ENCODE data around the gene FSTL4. TPM values are rescaled to one million over a fixed set of nuclear protein-coding genes. Genes with fewer than 3 reads are reported as not detected.

The FSTL4 gene
- total and polyA plus RNA-seq, 2 of the 4 experiments (the other 2 are of a cell fraction): 0.18 TPM; not detected in 1

DNA sequence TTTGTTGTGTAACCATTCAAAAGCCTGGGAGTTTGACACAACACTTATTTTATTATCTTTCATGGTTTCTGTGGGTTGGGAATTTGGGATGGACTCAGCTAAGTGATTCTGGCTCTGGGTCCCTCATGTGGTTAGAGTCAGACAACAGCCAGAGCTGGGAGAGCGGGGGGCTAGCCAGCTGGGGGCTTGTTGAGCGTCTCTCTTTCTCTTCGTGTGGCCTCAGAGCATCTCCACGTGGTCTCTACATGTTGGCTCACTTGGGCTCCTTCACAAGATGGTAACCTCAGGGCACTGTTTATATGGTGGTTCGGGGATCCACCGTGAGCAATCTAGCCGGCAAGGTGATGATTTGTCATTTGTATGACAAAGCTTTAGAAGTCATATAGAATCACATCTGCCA, 73.6 kb downstream of the FSTL4 start:
- Histone ChIP-seq H3K79me1 (ENCODE audit: low read depth in 1 of 2, low read length in 2 of 2) (no peaks in the 10 kb centered on the region), H3K14ac (replicated peaks; ENCODE audit: low read depth, low read length) (no peak overlapping the region), H3K4me1 (ENCODE audit: control insufficient read depth, insufficient read depth, low read length) (no peaks in the 10 kb centered on the region), H2BK20ac (ENCODE audit: low read depth, low read length) (no peak overlapping the region), H3K4me2 (ENCODE audit: low read depth, low read length) (no peak overlapping the region), H2BK15ac (ENCODE audit: low read depth, low read length) (no peak overlapping the region), H3K23ac (ENCODE audit: low read depth, low read length) (no peak overlapping the region), H3K4me3 (ENCODE audit: insufficient read depth, low read depth, low read length) (no peak overlapping the region), H3K27ac (ENCODE audit: insufficient read depth, low read length) (no peak overlapping the region), H2AFZ (replicated peaks; ENCODE audit: low read length, poor library complexity) (no peak overlapping the region), H3K9me1 (ENCODE audit: insufficient read depth, low read length) (no peaks in the 10 kb centered on the region), H2AK9ac (replicated peaks; ENCODE audit: low read depth, low read length, poor library complexity) (no peak overlapping the region), H3K9me3 (ENCODE audit: control insufficient read depth, insufficient read depth, low read length) (no peaks in the 10 kb centered on the region), H3K36me3 (ENCODE audit: control insufficient read depth, insufficient read depth, low read length) (no peaks in the 10 kb centered on the region), H2BK120ac (ENCODE audit: low read depth, low read length) (no peak overlapping the region), H3K18ac (ENCODE audit: low read depth, low read length) (no peak overlapping the region), H2AK5ac (ENCODE audit: low read depth, low read length) (no peak overlapping the region), H4K91ac (ENCODE audit: insufficient read depth, low read depth, low read length) (no peak overlapping the region), H3K9ac (ENCODE audit: low read depth, low read length) (no peak overlapping the region), H4K5ac (ENCODE audit: low read depth, low read length) (no peak overlapping the region), H3K27me3 (ENCODE audit: control insufficient read depth, insufficient read depth, low read length) (0 out of 2 replicates have a peak, but pooled peaks cover 1% of the 10 kb centered on the region), H2BK5ac (ENCODE audit: low read depth, low read length, poor library complexity, severe bottlenecking) (no peak overlapping the region), H4K20me1 (ENCODE audit: insufficient read depth, low read length) (no peaks in the 10 kb centered on the region), H3K56ac (ENCODE audit: extremely low read depth, insufficient read depth, low read length) (no peak overlapping the region), H4K8ac (ENCODE audit: low read depth in 2 of 2, low read length in 2 of 2) (no peak overlapping the region), H3K4ac (ENCODE audit: low read depth, low read length) (no peak overlapping the region)
- DNase-seq (no peak), ATAC-seq (ENCODE audit: low read depth) (no peak)
- TF ChIP-seq MAZ (IDR thresholded peaks at IDR 0.05; ENCODE audit: borderline replicate concordance, low read depth, low read length) (no peak), CEBPB (IDR thresholded peaks at IDR 0.05; ENCODE audit: low read depth, low read length) (no peak), POLR2A (IDR thresholded peaks at IDR 0.05; ENCODE audit: low read depth, low read length) (no peak), BHLHE40 (IDR thresholded peaks at IDR 0.05; ENCODE audit: low read depth, low read length) (no peak), RAD21 (IDR thresholded peaks at IDR 0.05; ENCODE audit: low read length) (no peak), CHD1 (IDR thresholded peaks at IDR 0.05; ENCODE audit: low read depth, low read length) (no peak), RFX5 (IDR thresholded peaks at IDR 0.05; ENCODE audit: low read depth, low read length) (no peak)
- TF ChIP-seq, protein P1, sequence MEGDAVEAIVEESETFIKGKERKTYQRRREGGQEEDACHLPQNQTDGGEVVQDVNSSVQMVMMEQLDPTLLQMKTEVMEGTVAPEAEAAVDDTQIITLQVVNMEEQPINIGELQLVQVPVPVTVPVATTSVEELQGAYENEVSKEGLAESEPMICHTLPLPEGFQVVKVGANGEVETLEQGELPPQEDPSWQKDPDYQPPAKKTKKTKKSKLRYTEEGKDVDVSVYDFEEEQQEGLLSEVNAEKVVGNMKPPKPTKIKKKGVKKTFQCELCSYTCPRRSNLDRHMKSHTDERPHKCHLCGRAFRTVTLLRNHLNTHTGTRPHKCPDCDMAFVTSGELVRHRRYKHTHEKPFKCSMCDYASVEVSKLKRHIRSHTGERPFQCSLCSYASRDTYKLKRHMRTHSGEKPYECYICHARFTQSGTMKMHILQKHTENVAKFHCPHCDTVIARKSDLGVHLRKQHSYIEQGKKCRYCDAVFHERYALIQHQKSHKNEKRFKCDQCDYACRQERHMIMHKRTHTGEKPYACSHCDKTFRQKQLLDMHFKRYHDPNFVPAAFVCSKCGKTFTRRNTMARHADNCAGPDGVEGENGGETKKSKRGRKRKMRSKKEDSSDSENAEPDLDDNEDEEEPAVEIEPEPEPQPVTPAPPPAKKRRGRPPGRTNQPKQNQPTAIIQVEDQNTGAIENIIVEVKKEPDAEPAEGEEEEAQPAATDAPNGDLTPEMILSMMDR (conservative IDR thresholded peaks at IDR 0.05; ENCODE audit: low read depth, low read length): no peak
- dilution Hi-C loops (cut with HindIII; ENCODE audit: low sequenced_read_pairs, unreplicated experiment): no loop called here
- intact Hi-C loops (cut with micrococcal nuclease): loop anchor here (5.0 kb wide), 1 partner anchor 426 kb away; no protein-coding TSS in a partner anchor
- ChIA-PET CTCF (interaction anchor here (1.6 kb wide), 1 partner anchor 12 kb away, joined by 3 read pairs; no protein-coding TSS in a partner anchor), POLR2A (ENCODE audit: unreplicated experiment) (no interaction called here)
- WGBS, 2 experiments (ENCODE audit: extremely low coverage in 2 of 2, insufficient read length in 1 of 2): no CpG with 5 or more reads among the region's 7 CpGs
- no TSS peak for BruUV-seq (replicated peaks)
- in situ Hi-C loops (cut with MboI; ENCODE audit: low sequenced_read_pairs): no loop called here

All from IMR-90 (cell line).